Measurements from ENCODE around the gene BCAS4.
"Not testable (repeated sequence)": the region's sequence is repeated elsewhere in the genome, so short reads cannot be mapped to it uniquely, and the experiment has no call there.

Gene BCAS4

DNA sequence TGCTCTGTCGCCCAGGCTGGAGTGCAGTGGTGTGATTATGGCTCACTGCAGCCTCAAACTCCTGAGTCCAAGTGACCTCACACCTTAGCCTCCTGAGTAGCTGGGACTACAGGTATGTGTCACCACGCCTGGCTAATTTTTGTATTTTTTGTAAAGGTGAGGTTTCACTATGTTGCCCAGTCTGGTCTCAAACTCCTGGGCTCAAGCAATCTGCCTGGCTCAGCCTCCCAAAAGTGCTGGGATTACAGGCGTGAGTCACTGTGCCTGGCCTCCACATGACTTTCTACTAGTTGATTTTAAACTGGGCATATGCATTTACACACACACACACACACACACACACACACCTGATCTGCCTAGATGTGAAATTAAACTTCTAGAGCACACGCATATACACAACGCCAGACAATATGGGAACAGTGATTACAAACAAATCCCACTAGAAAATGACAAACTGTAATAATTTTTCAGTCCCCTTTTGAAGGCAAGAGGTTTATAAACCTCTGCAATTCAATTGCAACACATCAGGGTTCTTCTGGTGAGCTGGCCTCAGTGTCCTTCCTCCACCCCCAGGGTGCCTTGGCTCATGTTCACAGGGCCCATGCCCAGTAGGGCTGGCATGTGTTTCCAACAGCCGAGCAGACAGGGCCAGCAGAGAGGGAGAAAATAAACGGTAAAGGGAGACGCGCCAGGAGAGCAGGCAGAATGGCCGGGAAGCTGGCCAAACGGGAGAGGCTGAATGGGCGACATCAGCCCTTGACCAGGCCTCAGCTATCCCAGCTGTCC, 32.2 kb upstream of the BCAS4 start:
- Histone ChIP-seq H3K9ac (ENCODE audit: low read length) (no peak overlapping the region), H3K4me1 (ENCODE audit: insufficient read depth, low read length, severe bottlenecking) (no peaks in the 10 kb centered on the region), H3K27ac (ENCODE audit: low read depth, low read length, poor library complexity, severe bottlenecking) (no peak overlapping the region)

DNA sequence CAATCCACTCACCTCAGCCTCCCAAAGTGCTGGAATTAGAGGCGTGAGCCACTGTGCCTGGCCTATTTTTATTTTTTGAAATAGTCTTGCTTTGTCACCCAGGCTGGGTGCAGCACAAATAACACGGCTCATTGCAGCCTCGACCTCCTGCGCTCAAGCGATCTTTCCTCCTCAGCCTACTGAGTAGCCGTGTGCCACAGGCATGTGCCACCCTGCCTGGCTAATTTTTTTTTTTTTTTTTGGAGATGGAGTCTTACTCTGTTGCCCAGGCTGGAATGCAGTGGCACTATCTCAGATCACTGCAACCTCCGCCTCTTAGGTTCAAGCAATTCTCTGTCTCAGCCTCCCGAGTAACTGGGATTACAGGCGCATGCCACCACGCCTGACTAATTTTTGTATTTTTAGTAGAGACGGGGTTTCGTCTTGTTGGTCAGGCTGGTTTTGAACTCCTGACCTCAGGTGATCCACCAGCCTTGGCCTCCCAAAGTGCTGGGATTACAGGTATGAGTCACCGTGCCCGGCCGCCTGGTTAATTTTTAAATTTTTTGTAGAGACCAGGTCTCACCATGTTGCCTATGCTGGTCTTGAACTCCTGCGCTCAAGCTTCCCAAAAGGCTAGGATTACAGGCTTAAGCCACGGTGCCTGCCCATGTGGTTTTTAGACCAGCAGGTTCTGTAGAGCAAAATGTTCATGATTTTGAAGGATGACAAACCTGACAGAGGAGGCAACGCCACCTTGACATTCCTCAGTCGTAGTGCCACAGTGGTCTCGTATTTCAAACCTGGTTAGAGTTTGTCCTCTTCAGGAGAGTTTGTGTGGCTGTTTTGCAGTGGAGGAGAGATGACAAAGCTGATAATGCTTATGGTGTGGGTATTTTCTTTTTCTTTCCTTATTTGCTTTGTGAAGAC, 31.1 kb upstream of the BCAS4 start:
- not testable (repeated sequence) for H3K27ac ChIP-seq (ENCODE audit: low read depth, low read length, poor library complexity, severe bottlenecking); H3F3A ChIP-seq (ENCODE audit: insufficient read depth, low read length); H3K9ac ChIP-seq (ENCODE audit: low read length); H3K4me1 ChIP-seq (ENCODE audit: insufficient read depth, low read length, severe bottlenecking); H3K4me3 ChIP-seq (ENCODE audit: low read depth, low read length, poor library complexity, severe bottlenecking); H3K36me3 ChIP-seq (ENCODE audit: insufficient read depth, low read length); H4K20me1 ChIP-seq (ENCODE audit: insufficient read depth, low read length); H3K9me2 ChIP-seq (ENCODE audit: low read depth, low read length); H2AFZ ChIP-seq (ENCODE audit: low read length); H3K9me3 ChIP-seq (ENCODE audit: low read length); H3K79me2 ChIP-seq (ENCODE audit: insufficient read depth, low read length); H3K4me2 ChIP-seq (ENCODE audit: low read length); H3K27me3 ChIP-seq (ENCODE audit: insufficient read depth, low read length)

More for the DNA sequence above, 32.2 kb upstream of the BCAS4 start:
- H3K4me2 ChIP-seq (ENCODE audit: low read length), result no peak overlapping the region
- H3K27me3 ChIP-seq (ENCODE audit: insufficient read depth, low read length), result no peaks in the 10 kb centered on the region
- no peak overlapping the region for H3K4me3 ChIP-seq (ENCODE audit: low read depth, low read length, poor library complexity, severe bottlenecking)
- H3F3A ChIP-seq (ENCODE audit: insufficient read depth, low read length), result no peaks in the 10 kb centered on the region
- no peaks in the 10 kb centered on the region for H4K20me1 ChIP-seq (ENCODE audit: insufficient read depth, low read length)
- no peaks in the 10 kb centered on the region for H3K9me2 ChIP-seq (ENCODE audit: low read depth, low read length)
- H3K36me3 ChIP-seq (ENCODE audit: insufficient read depth, low read length), result no peaks in the 10 kb centered on the region
- no peaks in the 10 kb centered on the region for H3K79me2 ChIP-seq (ENCODE audit: insufficient read depth, low read length)
- H3K9me3 ChIP-seq (ENCODE audit: low read length), result no peaks in the 10 kb centered on the region
- H2AFZ ChIP-seq (ENCODE audit: low read length), result no peak overlapping the region
- no peak for TF ChIP-seq EZH2 (IDR thresholded peaks at IDR 0.05; ENCODE audit: borderline replicate concordance, low read length)
- TF ChIP-seq, protein P1, sequence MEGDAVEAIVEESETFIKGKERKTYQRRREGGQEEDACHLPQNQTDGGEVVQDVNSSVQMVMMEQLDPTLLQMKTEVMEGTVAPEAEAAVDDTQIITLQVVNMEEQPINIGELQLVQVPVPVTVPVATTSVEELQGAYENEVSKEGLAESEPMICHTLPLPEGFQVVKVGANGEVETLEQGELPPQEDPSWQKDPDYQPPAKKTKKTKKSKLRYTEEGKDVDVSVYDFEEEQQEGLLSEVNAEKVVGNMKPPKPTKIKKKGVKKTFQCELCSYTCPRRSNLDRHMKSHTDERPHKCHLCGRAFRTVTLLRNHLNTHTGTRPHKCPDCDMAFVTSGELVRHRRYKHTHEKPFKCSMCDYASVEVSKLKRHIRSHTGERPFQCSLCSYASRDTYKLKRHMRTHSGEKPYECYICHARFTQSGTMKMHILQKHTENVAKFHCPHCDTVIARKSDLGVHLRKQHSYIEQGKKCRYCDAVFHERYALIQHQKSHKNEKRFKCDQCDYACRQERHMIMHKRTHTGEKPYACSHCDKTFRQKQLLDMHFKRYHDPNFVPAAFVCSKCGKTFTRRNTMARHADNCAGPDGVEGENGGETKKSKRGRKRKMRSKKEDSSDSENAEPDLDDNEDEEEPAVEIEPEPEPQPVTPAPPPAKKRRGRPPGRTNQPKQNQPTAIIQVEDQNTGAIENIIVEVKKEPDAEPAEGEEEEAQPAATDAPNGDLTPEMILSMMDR (IDR thresholded peaks at IDR 0.05; ENCODE audit: low read length), result no peak

DNA sequence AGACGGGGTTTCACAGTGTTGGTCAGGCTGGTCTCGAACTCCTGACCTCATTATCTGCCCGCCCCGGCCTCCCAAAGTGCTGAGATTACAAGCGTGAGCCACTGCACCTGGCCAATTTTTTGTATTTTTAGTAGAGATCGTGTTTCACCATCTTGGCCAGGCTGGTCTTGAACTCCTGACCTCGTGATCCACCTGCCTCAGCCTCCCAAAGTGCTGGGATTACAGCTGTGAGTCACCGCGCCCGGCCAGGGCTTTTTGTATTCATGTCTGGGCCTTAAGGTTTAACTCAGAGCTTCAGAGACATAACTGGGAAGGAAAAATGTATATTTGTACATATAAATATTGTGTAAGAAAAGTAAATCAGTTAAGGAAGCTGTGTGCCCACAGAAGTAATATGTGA, 29.6 kb upstream of the BCAS4 start:
- H3K9me2 ChIP-seq (ENCODE audit: low read depth, low read length); H3K27ac ChIP-seq (ENCODE audit: low read depth, low read length, poor library complexity, severe bottlenecking); H3F3A ChIP-seq (ENCODE audit: insufficient read depth, low read length); H3K4me3 ChIP-seq (ENCODE audit: low read depth, low read length, poor library complexity, severe bottlenecking); H3K4me2 ChIP-seq (ENCODE audit: low read length); H3K36me3 ChIP-seq (ENCODE audit: insufficient read depth, low read length); H3K9ac ChIP-seq (ENCODE audit: low read length); H2AFZ ChIP-seq (ENCODE audit: low read length); H3K4me1 ChIP-seq (ENCODE audit: insufficient read depth, low read length, severe bottlenecking); H4K20me1 ChIP-seq (ENCODE audit: insufficient read depth, low read length); H3K27me3 ChIP-seq (ENCODE audit: insufficient read depth, low read length); H3K9me3 ChIP-seq (ENCODE audit: low read length); H3K79me2 ChIP-seq (ENCODE audit: insufficient read depth, low read length): not testable (repeated sequence)

DNA sequence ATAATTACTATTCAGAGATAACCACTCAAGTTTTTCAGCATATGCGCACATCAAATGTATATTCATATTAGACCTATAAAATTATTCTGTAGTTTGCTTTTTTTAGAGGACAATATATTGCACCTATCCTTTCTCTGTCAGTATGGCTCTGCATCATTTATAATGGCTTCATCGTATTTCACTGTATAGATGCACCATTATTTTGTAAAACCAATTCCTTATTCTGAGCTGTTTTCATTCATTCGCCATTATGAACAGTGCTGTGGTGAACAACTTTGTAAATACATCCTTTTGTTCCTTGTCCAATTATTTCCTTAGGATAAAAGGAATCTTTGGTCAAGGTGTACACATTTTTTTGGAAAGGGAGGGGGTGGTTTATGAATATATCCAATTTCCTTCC, 29.2 kb upstream of the BCAS4 start:
- no peaks in the 10 kb centered on the region for H3K36me3 ChIP-seq (ENCODE audit: insufficient read depth, low read length)
- H3K4me2 ChIP-seq (ENCODE audit: low read length), result no peak overlapping the region
- no peaks in the 10 kb centered on the region for H3F3A ChIP-seq (ENCODE audit: insufficient read depth, low read length)
- H3K4me1 ChIP-seq (ENCODE audit: insufficient read depth, low read length, severe bottlenecking), result peaks cover 4% of the 10 kb centered on the region
- H3K9ac ChIP-seq (ENCODE audit: low read length), result no peak overlapping the region
- H3K4me3 ChIP-seq (ENCODE audit: low read depth, low read length, poor library complexity, severe bottlenecking), result no peak overlapping the region
- no peak overlapping the region for H3K27ac ChIP-seq (ENCODE audit: low read depth, low read length, poor library complexity, severe bottlenecking)
- H3K9me3 ChIP-seq (ENCODE audit: low read length), result no peaks in the 10 kb centered on the region
- no peaks in the 10 kb centered on the region for H3K79me2 ChIP-seq (ENCODE audit: insufficient read depth, low read length)
- TF ChIP-seq EZH2 (IDR thresholded peaks at IDR 0.05; ENCODE audit: borderline replicate concordance, low read length), result no peak
- TF ChIP-seq, protein P1 (IDR thresholded peaks at IDR 0.05; ENCODE audit: low read length), result no peak
- no peaks in the 10 kb centered on the region for H3K9me2 ChIP-seq (ENCODE audit: low read depth, low read length)
- no peaks in the 10 kb centered on the region for H3K27me3 ChIP-seq (ENCODE audit: insufficient read depth, low read length)
- H2AFZ ChIP-seq (ENCODE audit: low read length), result no peak overlapping the region
- no peaks in the 10 kb centered on the region for H4K20me1 ChIP-seq (ENCODE audit: insufficient read depth, low read length)

DNA sequence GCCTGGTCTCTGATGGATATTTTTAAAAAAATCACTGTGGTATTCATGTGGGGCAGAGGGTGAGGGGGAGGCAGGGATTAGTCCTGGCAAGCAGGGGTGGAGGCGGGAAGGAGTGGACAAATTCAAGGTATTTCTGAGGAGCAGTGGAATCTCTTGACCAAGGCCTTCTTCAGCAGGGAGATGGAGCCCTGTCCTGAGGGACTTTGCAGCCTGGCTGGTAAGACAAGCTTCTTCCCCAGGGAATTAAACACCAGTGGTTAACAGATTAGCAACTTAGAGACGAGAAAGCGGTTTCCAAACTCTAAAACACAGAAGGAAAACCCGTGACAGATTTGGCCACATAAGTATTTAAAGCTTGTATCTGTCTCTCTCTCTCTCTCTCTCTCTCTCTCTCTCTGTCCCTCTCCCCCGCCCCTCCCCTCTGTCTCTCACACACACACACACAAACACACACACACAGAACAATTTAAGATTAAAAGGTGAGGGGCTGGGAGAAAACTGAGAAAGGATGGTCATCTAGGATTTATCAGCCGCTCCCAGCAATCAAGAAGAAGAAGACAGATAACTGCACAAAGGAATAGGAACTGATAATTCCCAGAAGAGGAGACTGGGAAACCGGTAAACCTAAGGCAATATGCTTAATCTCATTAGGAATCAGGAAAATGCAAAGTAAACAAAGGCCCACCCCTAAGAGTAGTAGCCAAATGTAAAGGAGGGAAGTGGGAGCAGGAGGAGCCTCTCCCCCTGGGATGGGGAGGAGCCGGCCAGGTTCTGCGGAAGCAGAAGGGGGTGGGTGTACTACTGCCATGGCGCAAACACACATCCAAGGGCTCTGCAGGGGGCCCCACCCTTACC, 27.7 kb upstream of the BCAS4 start:
- H3K27ac ChIP-seq (ENCODE audit: low read depth, low read length, poor library complexity, severe bottlenecking); H3K9me3 ChIP-seq (ENCODE audit: low read length); H3F3A ChIP-seq (ENCODE audit: insufficient read depth, low read length); H3K36me3 ChIP-seq (ENCODE audit: insufficient read depth, low read length); H3K9me2 ChIP-seq (ENCODE audit: low read depth, low read length); H3K4me1 ChIP-seq (ENCODE audit: insufficient read depth, low read length, severe bottlenecking); H3K9ac ChIP-seq (ENCODE audit: low read length); H2AFZ ChIP-seq (ENCODE audit: low read length); H3K79me2 ChIP-seq (ENCODE audit: insufficient read depth, low read length); H4K20me1 ChIP-seq (ENCODE audit: insufficient read depth, low read length); H3K4me2 ChIP-seq (ENCODE audit: low read length); H3K27me3 ChIP-seq (ENCODE audit: insufficient read depth, low read length); H3K4me3 ChIP-seq (ENCODE audit: low read depth, low read length, poor library complexity, severe bottlenecking): not testable (repeated sequence)
